HepG2 (cell line): ENCODE measurements around the gene SQOR. TPM values are rescaled to one million over a fixed set of nuclear protein-coding genes. Genes with fewer than 3 reads are reported as not detected.

Experiments used
- ATAC-seq: fragments of 200-7000 bp; cut with Tn5 transposase; 3 replicates; pipeline ENCODE4 v1.9.1; 2020; ENCODE audit warnings: mild to moderate bottlenecking, moderate library complexity
- BruUV-seq: library from RNA; stranded (reverse); fragments of 400-500 nt; replicated peaks from 2 replicates; lab custom pipeline; 2021; lab: Mats Ljungman, UMichigan
- CTCF ChIA-PET: fragments of 300-600 bp; formaldehyde crosslinking; extraction: SDS; loops from one replicate; lab custom pipeline; 2021; ENCODE audit warnings: low total read pairs, inconsistent platforms, low intra/inter-chr PET ratio; lab: Yijun Ruan, JAX
- POLR2A ChIA-PET: fragments of 350-600 bp; sonication (Branson Sonifier 250); formaldehyde crosslinking; loops from one replicate; lab custom pipeline; 2020; ENCODE audit warnings: antibody characterized with exemption, inconsistent platforms; lab: Yijun Ruan, JAX
- DNase-seq: peaks from one replicate; pipeline ENCODE4 v3.0.0-alpha.2; 2015; ENCODE audit warnings: low spot score
- FAIRE-seq: peaks from 3 replicates; lab custom pipeline; 2011; peaks lifted over from hg19 to GRCh38; lab: Jason Lieb, UNC
- H2AFZ ChIP-seq: one replicate; pipeline ENCODE4 v1.6.1; 2011; ENCODE audit warnings: low read length, inconsistent platforms
- H3K27ac ChIP-seq: fragments of 300-600 bp; 3 replicates; pipeline ENCODE4 v1.8.0; 2011; ENCODE audit warnings: mixed run types, mild to moderate bottlenecking, mixed read lengths, low read length, inconsistent platforms; ENCODE audit not compliant: insufficient read depth; ENCODE audit errors: extremely low read length
- H3K27me3 ChIP-seq, 2 experiments: fragments of 200-600 bp in 1 of 2; 2 replicates in 1 of 2; 3 replicates in 1 of 2; pipeline versions ENCODE4 v1.6.0 to v1.8.0; 2011; ENCODE audit warnings: low read length in 2 of 2, mild to moderate bottlenecking in 2 of 2, moderate library complexity in 2 of 2, inconsistent platforms in 1 of 2; ENCODE audit not compliant: insufficient read depth in 2 of 2, control insufficient read depth in 1 of 2
- H3K36me3 ChIP-seq, 2 experiments: fragments of 200-600 bp in 1 of 2; replicated peaks in 1 of 2; 2 replicates in 1 of 2; 3 replicates in 1 of 2; pipeline versions ENCODE4 v1.5.1 to v1.8.0; 2011; ENCODE audit warnings: low read length in 2 of 2, inconsistent platforms in 1 of 2; ENCODE audit not compliant: insufficient read depth in 2 of 2, control insufficient read depth in 1 of 2
- H3K4me1 ChIP-seq: 2 replicates; pipeline ENCODE4 v1.5.1; 2012; ENCODE audit warnings: low read length, inconsistent platforms; ENCODE audit not compliant: insufficient read depth
- H3K4me2 ChIP-seq: 2 replicates; pipeline ENCODE4 v1.6.0; 2011; ENCODE audit warnings: low read depth, low read length, inconsistent platforms
- H3K4me3 ChIP-seq, 3 experiments: fragments of 200-600 bp in 1 of 3; sonication (generic), shearing (Covaris generic) in 1 of 3; replicated peaks in 1 of 3; 2 replicates each; pipeline ENCODE4 v1.5.1; 2011 to 2016; ENCODE audit warnings: low read length in 3 of 3, inconsistent platforms in 2 of 3, low read depth in 2 of 3, mild to moderate bottlenecking in 2 of 3, control low read depth in 1 of 3, mixed read lengths in 1 of 3; ENCODE audit not compliant: insufficient read depth in 1 of 3
- H3K79me2 ChIP-seq: one replicate; pipeline ENCODE4 v1.6.1; 2011; ENCODE audit warnings: low read length, inconsistent platforms; ENCODE audit not compliant: insufficient read depth
- H3K9ac ChIP-seq: 2 replicates; pipeline ENCODE4 v1.6.0; 2011; ENCODE audit warnings: mild to moderate bottlenecking, low read depth, low read length, inconsistent platforms; ENCODE audit not compliant: insufficient read depth
- H3K9me3 ChIP-seq: 2 replicates; pipeline ENCODE4 v1.5.1; 2012; ENCODE audit warnings: mild to moderate bottlenecking, low read length
- H4K20me1 ChIP-seq: 2 replicates; pipeline ENCODE4 v1.6.0; 2011; ENCODE audit warnings: inconsistent platforms, mild to moderate bottlenecking, low read length, moderate library complexity; ENCODE audit not compliant: insufficient read depth
- AGO2 ChIP-seq: fragments of 200-400 bp; formaldehyde crosslinking; optimal IDR thresholded peaks from 2 replicates; pipeline ENCODE3; 2017; ENCODE audit warnings: mild to moderate bottlenecking, low read depth, low read length, moderate library complexity
- BCL6 ChIP-seq: IDR thresholded peaks from 2 replicates; pipeline ENCODE4 v1.6.1; 2016; ENCODE audit warnings: missing genetic modification reagents, missing compliant biosample characterization
- FOXO4 ChIP-seq: sonication (generic); formaldehyde crosslinking; conservative IDR thresholded peaks from 2 replicates; pipeline ENCODE4 v1.8.1; 2023; ENCODE audit warnings: missing genetic modification reagents
- KAT8 ChIP-seq: IDR thresholded peaks from 2 replicates; pipeline ENCODE4 v1.6.1; 2016; ENCODE audit warnings: missing genetic modification reagents, missing compliant biosample characterization
- PHF5A ChIP-seq: IDR thresholded peaks from one replicate; pipeline ENCODE4 v1.6.1; 2018; ENCODE audit warnings: low read depth, missing genetic modification reagents; ENCODE audit not compliant: unreplicated experiment
- RCOR2 ChIP-seq: IDR thresholded peaks from 2 replicates; pipeline ENCODE4 v1.6.1; 2016; ENCODE audit warnings: missing biosample characterization, missing genetic modification reagents
- SMAD1 ChIP-seq: sonication (generic); formaldehyde crosslinking; IDR thresholded peaks from 2 replicates; pipeline ENCODE4 v1.4.0; 2020; ENCODE audit warnings: missing genetic modification reagents, low read depth, mild to moderate bottlenecking, borderline replicate concordance
- ZNF652 ChIP-seq: IDR thresholded peaks from 2 replicates; pipeline ENCODE4 v1.6.1; 2016; ENCODE audit warnings: low read depth, borderline replicate concordance
- ZNF687 ChIP-seq: sonication (generic); formaldehyde crosslinking; IDR thresholded peaks from 2 replicates; pipeline ENCODE4 v1.5.1; 2020; ENCODE audit warnings: mild to moderate bottlenecking, missing genetic modification reagents, moderate library complexity
- WGBS: methylation state at CpG from one replicate; pipeline ENCODE4 v1.1.6; 2017; ENCODE audit warnings: low lambda C conversion rate; 5-methylcytosine and 5-hydroxymethylcytosine counted together
- in situ Hi-C: cut with HindIII; loops from 2 replicates; pipeline ENCODE4 v1.10.0; 2017; ENCODE audit warnings: low pct_unique_long_range_greater_than_20kb; ENCODE audit not compliant: extremely low pct_ligation_motif_present
- intact Hi-C: fragments of 100-400 bp; cut with micrococcal nuclease; formaldehyde crosslinking; loops from one replicate; pipeline ENCODE4 v1.10.0; 2022; ENCODE audit not compliant: unreplicated experiment
- polyA plus RNA-seq, 8 experiments: library from polyadenylated mRNA; depleted of rRNA in 3 of 8; stranded (reverse) in 7 of 8; unstranded in 1 of 8; fragments of >200 nt; fragmentation: Illumina TruSeq in 4 of 8; extraction: Trizol in 4 of 8; gene quantifications; 2 replicates each; pipeline versions ENCODE4 v1.2.1 to v1.2.3, GENCODE V29; 2011 to 2016; ENCODE audit warnings: low read depth in 4 of 8, missing spikeins in 1 of 8, mixed read lengths in 1 of 8; ENCODE audit not compliant: insufficient read depth in 1 of 8
- total RNA-seq, 5 experiments: library from RNA; depleted of rRNA; stranded (reverse); fragments of >200 nt; fragmentation: Illumina TruSeq; extraction: Trizol; gene quantifications; 2 replicates each; pipeline ENCODE4 v1.2.3, GENCODE V29; 2016; ENCODE audit warnings: low read depth in 1 of 5
- TF ChIP-seq, protein P1 (sequence below): sonication (generic); formaldehyde crosslinking; IDR thresholded peaks from 2 replicates; pipeline ENCODE4 v1.4.0; 2020; ENCODE audit warnings: mild to moderate bottlenecking, low read depth, missing genetic modification reagents

SQOR gene
- total and polyA plus RNA-seq, 2 of the 13 experiments (the other 11 are each of a cell fraction or from before 2014, with no cell fraction given) = 19.3 to 19.4 TPM

DNA sequence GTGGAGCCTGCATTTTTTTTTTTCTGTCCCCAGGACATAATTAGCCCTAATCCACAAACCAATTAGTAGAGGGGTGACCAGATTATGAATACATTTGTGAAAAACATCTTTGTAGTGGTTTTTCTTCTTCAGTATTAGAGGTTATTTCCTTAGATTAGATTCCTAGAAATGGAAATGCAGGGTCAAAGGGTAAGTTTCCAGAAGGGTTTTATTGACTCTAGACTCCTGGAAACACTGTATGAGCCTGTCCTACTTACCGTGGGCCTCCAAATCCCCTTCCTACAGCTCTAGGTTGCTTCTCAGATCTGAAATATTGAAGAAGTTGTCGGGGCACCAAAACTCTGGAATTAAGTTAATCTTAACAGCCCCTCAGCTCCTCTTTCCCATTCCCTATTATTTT is 22.4 kb downstream of the SQOR start:
- TF ChIP-seq BCL6 = peak; percentile 80
- no peak for TF ChIP-seq KAT8
- no peak for TF ChIP-seq RCOR2 (CRISPR knock-in tag)
- no peak for TF ChIP-seq AGO2
- TF ChIP-seq ZNF652 = no peak
- Histone ChIP-seq H3K4me2 (no peak overlapping the region), H3K36me3 (peaks cover 0 to 5% of the 10 kb centered on the region in 2 experiments; a peak in 3 of 5 replicates), H3K9ac (no peak overlapping the region), H3K79me2 (no peaks in the 10 kb centered on the region), H3K4me1 (peaks cover 17% of the 10 kb centered on the region), H3K9me3 (no peaks in the 10 kb centered on the region), H3K27ac (no peak overlapping the region), H2AFZ (no peak overlapping the region), H3K27me3 (no peaks in the 10 kb centered on the region), H4K20me1 (no peaks in the 10 kb centered on the region), H3K4me3 (no peak overlapping the region)
- DNase-seq = no peak
- POLR2A ChIA-PET = no interaction called here
- in situ Hi-C loops = no loop called here
- CTCF ChIA-PET = no interaction called here
- no TSS peak for BruUV-seq
- FAIRE-seq = no peak
- WGBS = 64% methylated on average over 2 of the region's 2 CpGs
- no peak for ATAC-seq
- intact Hi-C loops = no loop called here

DNA sequence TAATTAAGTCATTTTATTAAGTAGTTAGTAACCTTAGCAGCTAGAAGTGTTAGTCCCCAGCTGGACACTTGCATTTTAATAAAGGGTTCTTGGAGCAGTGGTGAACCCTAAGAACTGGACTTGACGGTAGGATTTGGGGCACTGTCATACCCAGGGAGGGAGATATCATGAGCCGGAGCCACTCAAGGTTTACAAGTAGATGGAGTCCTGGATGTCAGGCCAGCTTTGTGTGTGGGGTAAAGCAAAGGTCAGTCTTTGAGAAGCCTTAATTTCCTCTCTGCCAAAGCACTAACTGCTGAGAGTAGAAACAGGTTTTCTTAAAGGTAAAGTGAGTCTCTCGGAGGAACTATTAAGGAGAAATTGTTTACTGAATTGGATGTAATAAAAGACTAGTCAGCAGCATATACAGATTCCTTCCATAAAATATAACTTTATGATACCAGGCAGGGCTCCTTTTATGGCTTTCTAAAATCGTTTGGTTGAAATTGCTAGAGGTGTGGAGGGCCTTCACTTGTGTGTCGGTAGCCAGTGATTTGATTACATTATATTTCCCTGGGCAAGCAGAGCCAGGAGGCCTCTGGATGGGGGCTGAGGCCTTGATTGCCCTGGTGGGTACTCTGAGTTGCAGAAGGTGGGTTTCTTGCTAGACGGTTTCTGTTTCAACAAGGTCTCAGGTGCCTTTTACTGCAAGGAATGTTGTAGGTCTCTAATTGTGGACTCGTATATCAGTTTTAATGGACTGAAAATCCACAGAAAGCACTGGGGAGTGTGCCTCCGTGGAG is 23.1 kb downstream of the SQOR start:
- Histone ChIP-seq H3K9me3 (no peaks in the 10 kb centered on the region), H3K27me3 (no peaks in the 10 kb centered on the region), H3K4me3 (no peak overlapping the region), H3K4me2 (no peak overlapping the region), H3K4me1 (peaks cover 17% of the 10 kb centered on the region), H3K36me3 (peaks cover 0 to 5% of the 10 kb centered on the region in 2 experiments; a peak in 3 of 5 replicates), H4K20me1 (no peaks in the 10 kb centered on the region), H3K9ac (no peak overlapping the region), H2AFZ (no peak overlapping the region), H3K79me2 (no peaks in the 10 kb centered on the region), H3K27ac (no peak overlapping the region)
- in situ Hi-C loops (no loop called here), intact Hi-C loops (no loop called here)
- no TSS peak for BruUV-seq
- 86% methylated on average over 7 of the region's 8 CpGs for WGBS
- CTCF ChIA-PET = no interaction called here
- no peak for FAIRE-seq
- POLR2A ChIA-PET = no interaction called here
- DNase-seq = no peak
- no peak for ATAC-seq
- TF ChIP-seq SMAD1 (no peak), ZNF687 (CRISPR knock-in tag) (no peak), PHF5A (no peak), FOXO4 (CRISPR knock-in tag) (no peak)
- TF ChIP-seq, protein P1, sequence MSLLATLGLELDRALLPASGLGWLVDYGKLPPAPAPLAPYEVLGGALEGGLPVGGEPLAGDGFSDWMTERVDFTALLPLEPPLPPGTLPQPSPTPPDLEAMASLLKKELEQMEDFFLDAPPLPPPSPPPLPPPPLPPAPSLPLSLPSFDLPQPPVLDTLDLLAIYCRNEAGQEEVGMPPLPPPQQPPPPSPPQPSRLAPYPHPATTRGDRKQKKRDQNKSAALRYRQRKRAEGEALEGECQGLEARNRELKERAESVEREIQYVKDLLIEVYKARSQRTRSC (CRISPR knock-in tag) = no peak
